ENCODE results near the gene EPN1.

EPN1 gene

DNA sequence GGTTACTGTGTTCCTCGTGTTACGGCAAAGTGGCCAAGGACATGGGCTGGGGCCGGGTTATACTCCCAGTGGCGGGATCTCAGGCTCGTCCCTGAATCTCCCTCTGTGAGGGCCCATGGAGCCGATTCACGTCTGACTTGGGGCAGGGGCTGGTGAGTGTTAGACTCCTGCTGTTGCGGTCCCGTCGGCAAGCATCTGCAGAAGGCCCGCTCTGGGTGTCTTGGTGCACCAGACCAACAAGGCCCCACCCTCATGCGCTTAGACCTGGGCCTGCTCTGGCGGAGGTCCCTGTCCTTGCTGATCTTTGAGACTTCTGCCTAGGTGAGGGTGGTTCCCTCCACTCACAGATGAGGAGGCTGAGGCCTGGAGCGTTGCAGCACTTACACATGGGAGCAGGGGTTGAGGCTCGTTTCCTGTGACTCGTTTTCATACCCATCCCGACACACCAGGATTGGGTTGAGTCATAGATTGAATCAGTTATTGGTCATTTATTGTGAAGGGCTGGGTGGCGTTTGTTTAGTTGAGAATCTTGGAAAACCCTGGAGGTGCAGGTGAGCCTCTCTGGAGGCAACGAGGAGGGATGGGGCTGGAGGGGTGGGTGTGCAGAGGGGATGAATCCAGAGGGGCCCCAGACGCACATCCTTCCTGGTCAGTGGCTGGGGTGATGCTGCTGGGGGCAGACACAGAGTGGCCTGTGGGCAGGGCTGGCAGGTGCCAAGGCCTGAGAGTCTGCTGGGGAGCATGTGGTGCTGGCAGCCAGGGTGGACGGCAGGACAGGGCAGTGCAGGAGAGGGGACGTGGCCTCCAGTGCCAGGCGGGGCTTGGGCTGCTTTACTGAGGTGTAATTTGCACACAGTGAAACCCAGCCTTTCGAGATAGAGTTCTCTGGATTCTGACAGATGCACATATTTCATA lies 4.6 kb downstream of the EPN1 start:
- DNase-seq (ENCODE audit: low spot score): no peak

DNA sequence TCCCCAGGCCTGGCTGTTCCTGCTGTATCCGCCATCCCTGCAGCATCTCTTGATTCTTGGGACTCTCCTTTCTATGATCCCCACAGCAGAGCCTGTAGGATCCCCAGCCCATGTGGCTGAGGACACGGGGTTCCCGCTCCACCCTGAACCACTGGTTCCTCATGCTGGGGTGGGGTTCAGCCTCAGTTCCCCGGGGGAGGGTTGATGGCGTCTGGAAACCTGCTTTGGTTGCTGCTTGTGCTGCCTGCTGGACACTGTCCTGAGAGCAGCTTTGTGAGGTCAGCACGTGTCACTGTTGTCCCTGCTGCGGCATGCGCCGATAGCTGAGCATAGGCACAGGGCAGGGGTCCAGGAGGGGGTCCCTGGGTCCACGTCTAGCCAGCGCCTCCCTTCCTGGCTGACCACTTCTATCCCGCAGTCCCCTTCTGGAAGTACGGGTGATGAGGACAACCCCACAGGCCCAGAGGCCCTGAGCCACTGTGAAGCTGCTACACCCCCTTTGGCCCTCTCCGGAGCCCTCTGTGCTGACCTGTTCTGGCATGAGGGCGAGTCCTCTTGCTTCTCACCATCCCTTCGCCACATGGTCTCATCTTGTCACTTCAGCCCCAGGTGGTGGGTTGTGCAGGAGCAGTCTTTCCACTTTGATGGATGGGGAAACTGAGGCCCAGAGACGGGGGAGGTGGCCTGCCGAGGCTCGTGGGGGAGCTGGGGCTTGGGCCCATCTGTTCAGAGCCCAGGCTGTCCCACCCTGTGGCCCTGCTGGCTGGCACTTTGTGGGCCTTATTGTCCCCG lies 5.5 kb downstream of the EPN1 start:
- DNase-seq (ENCODE audit: low spot score): no peak

DNA sequence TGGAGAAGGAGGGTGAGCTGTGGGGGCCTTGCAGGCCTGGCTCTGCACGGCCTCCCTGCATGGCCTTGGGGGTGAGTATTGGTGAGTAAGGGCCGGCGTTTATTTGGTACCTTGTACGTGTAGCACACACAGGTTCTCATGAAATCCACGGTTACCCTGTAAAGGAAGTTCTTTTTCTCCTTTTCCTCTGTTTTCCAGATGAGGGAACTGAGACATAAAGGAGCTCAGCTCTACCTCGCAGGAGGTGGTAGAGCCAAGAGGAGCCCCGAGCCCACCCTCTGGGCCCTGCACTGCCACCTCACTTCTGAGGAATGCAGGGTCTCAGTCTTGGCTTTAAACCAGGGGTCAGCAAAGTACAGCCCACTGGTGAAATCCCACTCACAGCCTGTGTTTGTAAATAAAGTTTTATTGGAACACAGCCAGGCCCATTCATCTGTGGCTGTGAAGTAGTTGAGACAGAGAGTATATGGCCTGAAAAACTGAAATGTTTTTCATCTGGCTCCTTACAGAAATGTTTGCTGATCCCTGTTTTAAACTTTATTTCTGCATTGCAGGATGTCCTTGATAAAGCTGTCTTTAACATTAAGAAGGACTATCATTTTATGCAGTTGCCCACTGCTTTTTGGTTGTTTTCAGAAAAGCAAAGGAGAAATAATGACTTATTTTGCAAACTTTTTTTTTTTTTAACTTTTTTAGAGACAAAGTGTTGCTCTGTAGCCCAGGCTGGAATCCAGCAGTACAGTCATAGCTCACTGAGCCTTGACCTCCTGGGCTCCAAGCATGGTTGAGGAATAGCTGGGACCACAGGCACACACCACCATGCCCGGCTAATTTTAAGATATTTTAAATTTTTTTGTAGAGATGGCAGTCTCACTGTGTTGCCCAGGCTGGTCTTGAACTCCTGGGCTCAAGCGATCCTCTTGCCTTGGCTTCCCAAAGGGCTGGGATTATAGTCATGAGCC lies 6.4 kb downstream of the EPN1 start:
- no peak for DNase-seq (ENCODE audit: low spot score)

DNA sequence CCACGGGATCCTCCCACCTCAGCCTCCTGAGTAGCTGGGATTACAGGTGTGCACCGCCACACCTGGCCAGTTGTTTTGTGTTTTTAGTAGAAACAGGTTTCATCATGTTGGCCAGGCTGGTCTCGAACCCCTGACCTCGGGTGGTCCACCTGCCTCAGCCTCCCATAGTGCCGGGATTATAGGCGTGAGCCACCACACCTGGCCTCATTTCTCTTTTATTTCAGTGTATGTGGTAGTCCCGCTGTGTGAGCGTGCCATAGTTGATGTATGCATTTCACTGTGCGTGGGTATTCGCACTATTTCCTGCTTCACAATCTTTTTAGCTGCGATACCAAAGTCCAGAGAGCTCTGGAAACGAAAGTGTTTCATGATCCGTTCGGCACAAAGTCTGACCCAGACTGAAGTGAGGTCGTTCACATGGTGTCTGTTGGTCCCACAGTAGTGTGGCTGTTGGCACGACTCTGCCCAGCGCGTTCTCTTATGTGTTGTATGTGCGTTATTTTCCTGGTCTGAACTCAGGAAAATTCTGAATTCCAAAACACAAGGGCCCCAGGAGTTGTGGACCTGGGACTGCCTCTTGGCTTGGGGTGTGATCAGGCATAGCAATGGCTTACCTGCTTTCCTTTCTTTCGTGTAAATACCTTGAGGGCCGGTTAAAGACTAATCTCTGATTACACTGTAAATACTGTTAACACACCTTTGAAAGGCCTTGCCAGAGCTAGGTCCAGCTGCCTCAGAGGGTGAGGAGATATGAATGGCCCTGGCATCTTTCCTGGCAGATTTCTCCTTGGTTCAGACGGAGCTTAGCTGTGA lies 8.6 kb downstream of the EPN1 start:
- no peak for DNase-seq (ENCODE audit: low spot score)

DNA sequence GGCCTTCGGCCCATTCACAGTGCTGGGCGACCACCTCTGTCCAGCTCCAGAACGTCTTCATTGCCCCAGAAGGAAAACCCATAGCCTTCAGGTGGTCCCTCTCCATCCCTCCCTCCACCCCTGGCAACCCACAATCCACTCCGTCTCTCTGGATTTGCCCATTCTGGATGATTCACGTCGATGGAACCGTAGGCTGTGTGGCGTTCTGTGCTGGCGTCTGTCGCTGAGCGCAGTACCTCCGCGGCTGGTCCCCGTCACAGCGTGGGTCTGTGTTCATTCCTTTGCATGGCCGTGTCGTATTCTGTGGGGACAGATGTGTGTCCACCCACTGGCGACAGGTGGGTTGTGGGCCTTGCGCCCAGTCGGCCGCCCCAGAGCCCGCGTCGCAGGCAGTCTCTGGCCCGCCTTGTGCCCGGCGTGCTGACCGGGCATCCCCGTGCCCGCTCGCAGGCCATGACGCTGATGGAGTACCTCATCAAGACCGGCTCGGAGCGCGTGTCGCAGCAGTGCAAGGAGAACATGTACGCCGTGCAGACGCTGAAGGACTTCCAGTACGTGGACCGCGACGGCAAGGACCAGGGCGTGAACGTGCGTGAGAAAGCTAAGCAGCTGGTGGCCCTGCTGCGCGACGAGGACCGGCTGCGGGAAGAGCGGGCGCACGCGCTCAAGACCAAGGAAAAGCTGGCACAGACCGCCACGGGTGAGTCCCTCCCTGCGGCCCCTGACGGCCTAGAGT lies 10.1 kb downstream of the EPN1 start:
- DNase-seq (ENCODE audit: low spot score): no peak

DNA sequence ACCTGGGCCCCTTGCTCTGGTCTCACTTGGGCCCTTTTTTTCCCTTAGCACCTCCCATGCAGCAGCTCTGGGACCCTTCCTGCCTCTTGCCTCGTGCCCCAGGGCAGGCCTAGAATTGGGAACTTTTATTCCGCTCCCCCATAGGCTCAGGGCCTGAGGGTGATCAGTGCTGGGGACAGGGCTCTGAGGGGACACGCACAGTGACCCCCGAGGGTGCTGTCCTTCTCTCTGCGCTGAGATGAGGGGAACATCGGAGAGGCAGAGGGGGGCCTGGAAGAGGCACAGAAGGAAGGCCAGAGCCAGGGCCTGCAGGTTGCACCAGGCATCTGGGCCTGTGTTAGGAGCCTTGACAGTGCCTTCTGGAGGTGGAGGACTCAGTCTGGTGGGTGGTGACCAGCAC lies 10.8 kb downstream of the EPN1 start:
- DNase-seq (ENCODE audit: low spot score): no peak

DNA sequence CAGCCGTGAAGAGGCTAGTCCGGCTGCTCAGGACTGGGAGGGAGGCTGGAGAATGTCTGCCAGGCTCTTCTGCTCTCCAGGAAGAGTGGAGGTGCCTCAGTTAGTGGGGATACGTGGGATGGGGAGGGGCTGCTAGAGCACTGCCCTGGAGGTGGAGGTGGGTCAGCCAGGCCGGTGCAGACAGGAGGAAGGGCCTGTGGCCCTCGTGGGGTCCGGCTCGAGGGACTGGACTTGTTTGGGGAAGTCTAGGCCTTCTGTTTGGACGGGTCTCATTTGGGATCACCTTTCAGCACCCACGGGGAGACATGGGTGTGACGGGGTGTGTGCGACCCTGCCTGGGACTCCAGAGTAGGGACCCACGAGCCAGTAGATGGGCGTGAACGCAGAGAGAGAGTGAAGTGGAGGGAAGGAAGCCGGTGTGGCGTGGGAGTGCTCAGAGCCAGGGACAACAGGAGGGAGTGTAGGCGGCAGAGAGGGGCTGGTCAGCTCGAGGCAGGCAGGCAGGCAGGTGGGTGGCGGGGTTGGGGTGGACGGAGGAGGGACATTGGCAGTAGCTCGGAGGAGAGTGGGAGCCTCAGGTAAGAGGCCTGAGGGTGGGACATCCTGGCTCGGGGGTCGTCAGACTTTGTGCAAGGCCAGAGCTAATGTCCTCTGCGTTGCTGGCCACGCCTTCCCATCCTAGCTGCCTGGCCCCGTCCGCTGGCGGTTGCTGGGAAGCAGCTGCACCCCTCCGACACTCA lies 11.5 kb downstream of the EPN1 start:
- DNase-seq (ENCODE audit: low spot score): no peak

DNA sequence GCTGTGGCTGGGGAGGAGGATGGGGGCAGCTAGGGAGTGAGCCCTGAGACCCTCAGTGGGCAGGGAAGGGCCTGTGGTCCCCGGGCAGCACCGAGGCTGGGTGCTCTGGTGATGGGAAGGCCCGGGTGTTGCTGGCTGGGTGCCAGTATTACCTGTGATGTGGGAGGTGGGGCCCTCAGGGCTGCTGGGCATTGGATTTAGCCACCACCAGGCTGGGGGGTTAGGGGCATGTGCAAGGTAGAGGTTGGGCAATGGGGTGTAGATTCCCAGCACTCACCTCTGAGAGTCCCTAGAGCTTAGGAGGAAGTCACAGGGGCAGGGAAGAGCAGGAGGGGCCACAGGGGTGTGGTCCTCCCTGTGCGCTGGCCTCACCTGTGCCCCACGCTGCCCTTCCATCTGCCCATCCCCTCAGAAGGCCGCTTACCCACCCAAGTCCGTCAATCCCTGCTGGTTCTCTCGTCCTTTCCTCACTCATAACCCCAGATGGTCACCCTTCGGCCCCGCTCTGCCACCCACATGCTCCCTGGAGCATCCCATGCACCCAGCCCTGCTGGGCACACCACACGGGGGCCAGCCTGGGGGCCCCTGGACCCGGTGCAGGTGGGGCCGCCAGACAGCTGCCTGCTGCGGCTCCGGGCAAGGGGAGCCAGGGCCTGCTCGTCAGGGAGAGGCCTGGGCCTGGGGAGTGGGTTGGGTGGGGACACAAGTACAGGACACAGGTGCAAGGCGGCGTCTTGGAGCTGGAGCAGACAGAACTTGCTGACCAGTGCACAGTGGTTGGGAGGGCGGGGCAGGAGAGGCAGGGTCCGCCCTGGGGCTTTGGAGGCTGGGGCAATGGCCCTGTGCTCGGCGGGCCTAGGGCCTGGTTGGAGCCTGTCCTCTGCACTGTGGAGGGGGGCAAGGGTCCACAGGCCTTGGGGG lies 12.5 kb downstream of the EPN1 start:
- DNase-seq (ENCODE audit: low spot score): no peak

DNA sequence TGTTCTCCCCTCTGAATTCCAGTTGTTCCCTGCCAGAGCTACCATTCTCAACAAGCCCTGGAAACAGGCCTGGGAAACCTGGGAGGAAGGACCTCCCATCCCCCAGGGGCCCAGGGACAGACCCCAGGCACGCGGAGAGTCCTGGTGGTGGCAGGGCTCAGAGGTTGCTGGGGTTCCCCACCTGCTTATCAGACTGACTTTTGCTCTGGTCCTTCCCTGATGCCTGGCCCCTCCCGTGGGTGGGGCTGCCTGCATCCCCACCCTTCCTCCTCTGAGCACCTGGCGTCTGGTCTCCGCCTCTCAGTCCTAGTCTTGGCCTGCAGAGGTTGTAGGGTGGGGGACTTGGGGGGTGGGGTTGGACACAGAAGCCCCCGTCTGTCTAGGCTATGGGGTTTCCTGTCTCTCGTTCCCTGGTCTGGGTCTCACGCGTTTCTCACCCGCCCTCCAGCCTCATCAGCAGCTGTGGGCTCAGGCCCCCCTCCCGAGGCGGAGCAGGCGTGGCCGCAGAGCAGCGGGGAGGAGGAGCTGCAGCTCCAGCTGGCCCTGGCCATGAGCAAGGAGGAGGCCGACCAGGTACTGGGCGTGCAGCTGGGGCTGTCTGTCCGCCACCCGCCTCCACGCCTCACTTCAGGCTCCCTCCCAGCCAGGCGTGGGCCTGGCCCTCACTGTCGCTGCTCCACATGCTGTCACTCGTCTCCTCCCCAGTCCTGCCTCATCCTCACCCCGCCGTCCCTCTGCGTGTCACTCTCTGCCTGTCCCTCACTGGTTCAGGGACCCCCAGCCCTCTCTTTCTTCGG lies 13.6 kb downstream of the EPN1 start:
- no peak for DNase-seq (ENCODE audit: low spot score)

DNA sequence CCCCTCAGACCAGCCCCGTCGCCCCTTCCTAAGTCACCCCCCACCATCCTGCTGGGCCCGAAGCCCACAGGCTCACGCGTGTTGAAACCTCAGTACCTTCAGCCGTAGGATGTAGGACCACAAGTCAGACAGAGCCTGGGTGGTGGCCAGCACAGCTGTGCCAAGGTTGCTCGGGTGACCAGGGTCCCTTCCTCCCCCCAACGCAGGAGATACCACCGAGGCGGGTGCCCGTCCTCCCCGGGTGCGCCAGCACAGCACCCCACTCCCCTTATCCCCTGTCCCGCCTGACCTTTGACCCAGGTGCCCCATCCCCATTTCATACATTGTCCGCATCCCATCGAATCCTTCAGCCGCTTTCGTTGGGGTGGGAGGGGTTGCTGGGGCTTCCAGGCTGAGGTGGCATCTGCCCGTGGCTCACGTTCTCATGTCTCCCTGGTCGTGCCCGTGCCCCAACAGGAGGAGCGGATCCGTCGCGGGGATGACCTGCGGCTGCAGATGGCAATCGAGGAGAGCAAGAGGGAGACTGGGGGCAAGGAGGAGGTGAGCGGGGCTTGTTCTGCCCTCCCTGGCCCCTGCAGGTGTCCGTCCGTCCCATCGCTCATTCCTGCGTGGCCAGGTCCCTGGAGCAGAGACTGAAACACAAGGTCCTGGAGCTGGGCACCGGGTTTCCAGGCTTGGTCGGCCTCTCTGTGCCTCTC lies 14.5 kb downstream of the EPN1 start:
- no peak for DNase-seq (ENCODE audit: low spot score)

DNA sequence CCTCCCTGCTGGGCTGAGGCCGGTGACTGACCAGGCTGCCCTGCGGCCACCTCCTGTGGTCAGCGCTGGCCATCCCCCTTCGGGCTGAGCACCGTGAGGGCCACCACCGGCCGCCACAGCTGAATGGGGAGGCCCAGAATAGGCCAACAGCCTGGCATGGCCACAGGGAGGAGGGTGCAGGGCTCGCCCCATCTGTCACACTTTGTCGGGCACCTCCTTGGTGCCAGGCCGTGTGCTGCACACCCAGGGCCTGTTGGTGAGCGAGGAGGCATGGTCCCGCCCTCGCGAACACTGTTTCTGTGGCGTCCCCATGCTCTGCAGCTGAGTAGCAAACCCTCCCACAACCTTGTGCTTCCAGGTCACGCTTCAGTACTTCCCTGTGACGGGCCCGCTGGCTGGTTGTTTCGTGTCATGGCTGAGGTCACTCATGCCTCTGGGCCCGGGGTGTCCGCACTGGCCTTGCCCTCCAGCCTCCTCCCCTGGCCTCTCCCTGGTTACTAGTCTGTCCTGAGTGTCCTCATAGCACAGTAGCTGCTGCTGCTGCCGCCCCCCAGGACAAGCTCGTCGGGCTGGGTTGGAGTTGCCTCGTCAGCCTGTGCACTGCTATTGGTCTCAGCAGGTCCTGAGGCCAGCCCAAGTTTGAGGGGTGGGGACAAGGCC lies 15.2 kb downstream of the EPN1 start:
- DNase-seq (ENCODE audit: low spot score): no peak

DNA sequence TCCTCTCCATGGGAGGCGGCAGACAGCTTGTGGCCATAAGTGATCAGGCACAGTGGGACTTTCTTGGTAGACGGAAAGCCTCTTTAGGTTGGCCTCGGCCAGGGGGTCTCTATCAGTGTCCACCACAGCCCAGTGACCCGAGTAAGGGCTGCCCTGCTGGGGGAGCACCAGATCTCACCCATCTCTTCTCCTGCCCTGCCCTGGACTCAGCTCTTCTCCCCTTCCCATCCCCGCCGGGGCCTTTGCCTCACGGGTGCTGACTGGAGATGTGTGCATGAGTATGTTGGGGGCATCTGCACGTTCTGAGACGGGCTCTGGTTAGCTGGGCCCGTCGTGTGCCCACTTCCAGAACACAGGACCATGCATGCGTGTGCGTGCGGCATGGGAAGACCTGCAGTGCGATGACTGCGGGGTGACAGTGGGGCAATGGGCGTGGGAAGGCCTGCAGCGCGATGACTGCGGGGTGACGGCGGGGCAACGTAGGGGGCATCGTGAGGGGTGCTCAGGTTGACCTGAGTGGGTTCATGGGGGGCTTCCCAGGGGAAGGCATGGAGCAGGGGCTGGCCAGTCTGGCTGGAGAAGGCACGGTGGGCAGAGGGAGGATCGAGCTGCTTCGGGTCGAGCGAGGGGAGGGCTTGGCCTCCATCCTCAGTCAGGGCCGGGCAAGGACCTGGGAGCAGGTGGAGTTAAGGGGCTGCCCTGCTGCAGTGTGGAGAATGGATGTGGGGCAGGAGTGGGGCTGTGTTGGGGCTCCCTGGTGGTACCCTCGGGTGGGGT lies 15.9 kb downstream of the EPN1 start:
- DNase-seq (ENCODE audit: low spot score): no peak

DNA sequence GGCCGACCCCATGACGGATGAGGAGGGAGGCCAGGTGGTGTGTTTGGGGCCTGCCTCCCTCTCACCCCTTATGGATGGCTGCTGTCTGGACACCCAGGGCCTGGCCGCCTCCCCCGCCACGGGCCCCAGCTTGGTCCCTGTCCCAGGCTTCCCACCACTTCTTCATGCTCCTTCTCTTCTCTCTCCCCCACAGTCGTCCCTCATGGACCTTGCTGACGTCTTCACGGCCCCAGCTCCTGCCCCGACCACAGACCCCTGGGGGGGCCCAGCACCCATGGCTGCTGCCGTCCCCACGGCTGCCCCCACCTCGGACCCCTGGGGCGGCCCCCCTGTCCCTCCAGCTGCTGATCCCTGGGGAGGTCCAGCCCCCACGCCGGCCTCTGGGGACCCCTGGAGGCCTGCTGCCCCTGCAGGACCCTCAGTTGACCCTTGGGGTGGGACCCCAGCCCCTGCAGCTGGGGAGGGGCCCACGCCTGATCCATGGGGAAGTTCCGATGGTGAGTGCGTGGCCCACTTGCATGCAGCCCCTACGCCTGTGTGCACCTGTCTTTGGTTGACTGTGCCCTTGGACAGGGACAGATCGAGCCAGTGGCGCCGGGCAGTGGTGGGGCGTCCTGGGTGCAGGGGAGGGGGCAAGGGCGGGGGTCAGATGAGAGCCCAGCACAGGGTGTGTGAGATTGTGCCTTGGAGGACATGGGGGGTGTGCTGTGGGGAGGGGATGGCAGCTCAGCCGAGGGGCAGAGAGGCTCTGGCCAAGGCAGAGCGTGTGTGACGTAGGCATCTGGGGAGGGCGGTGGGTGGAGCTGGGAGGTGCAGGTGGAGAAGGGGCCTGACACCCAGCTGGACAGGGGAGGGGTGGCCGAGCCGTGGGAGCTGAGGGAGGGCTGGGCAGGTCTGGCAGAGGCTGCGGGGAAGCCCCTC lies 16.8 kb downstream of the EPN1 start:
- DNase-seq (ENCODE audit: low spot score): no peak

DNA sequence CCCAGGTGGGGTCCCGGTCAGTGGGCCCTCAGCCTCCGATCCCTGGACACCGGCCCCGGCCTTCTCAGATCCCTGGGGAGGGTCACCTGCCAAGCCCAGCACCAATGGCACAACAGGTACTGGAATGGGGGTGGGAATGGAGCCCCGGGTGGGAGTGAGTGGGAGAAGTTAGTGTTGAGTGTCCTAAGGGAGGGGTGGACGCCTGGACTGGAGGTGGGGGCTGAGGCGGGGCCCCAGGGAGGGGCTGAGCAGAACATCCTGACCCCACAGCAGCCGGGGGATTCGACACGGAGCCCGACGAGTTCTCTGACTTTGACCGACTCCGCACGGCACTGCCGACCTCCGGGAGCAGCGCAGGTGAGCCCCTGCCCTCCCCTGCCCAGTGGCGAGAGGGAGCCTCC lies 17.7 kb downstream of the EPN1 start:
- DNase-seq (ENCODE audit: low spot score): no peak

Data from globus pallidus (tissue), 1 donor.